8988T (cell line): ENCODE results near the gene SINHCAF.

ENCODE experiments used
- DNase-seq: peaks from one replicate; pipeline ENCODE4 v3.0.0; 2011

The SINHCAF gene

GRCh38 chr12:31331242-31331641 lies 5.3 kb upstream of the SINHCAF start:
- no peak for DNase-seq

- no peak for DNase-seq
Observed at GRCh38 chr12:31326736-31327659, 1.0 kb upstream of the SINHCAF start.

DNA sequence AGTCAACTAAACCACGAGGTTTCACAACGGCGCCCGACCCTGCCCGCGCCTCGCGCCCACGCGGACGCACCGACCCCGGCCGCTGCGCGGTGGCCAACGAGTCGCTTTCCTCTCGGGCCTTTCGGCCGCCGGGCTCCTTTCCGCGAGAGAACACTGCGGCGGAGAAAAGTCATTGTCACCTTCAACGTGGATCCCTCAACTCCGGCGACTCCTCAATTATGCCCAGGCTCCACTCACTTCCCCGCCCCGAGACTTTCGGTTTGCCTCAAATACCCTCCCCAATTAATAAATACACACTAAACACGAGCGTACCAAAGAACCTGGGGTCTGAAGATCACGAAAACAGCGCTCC lies 450 bp downstream of the SINHCAF start:
- DNase-seq: no peak

GRCh38 chr12:31324845-31325523 lies 966 bp downstream of the SINHCAF start:
- peak; percentile 52 for DNase-seq

GRCh38 chr12:31324116-31324844 lies 1.7 kb downstream of the SINHCAF start:
- peak; percentile 41 for DNase-seq

- peak; percentile 35 for DNase-seq
Observed at GRCh38 chr12:31323391-31324115, 2.4 kb downstream of the SINHCAF start.

DNA sequence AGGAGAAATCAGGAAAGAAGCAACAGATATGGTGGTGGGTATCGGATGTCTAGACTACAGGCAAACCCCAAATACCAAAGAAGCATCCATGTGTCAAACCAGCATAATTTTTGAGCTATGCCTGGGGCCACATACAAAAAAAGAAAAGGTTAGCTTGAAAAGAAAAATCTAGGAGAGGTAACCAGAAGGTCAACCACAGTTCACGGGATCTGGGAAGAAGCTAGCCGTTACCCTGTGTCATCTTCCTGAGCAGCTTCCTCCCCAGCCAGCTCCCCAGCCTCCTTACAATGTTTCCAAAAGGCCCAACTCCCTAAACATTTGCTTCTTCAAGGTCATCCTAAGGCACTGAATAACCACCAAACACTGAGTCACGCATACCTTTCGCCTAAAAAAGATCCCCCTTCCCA lies 3.1 kb downstream of the SINHCAF start:
- DNase-seq: peak; percentile 41

- no peak for DNase-seq
Observed at GRCh38 chr12:31321897-31322228, 4.1 kb downstream of the SINHCAF start.

GRCh38 chr12:31321186-31321896 lies 4.6 kb downstream of the SINHCAF start:
- no peak for DNase-seq

- no peak for DNase-seq
Observed at GRCh38 chr12:31318657-31319269, 7.2 kb downstream of the SINHCAF start.

DNA sequence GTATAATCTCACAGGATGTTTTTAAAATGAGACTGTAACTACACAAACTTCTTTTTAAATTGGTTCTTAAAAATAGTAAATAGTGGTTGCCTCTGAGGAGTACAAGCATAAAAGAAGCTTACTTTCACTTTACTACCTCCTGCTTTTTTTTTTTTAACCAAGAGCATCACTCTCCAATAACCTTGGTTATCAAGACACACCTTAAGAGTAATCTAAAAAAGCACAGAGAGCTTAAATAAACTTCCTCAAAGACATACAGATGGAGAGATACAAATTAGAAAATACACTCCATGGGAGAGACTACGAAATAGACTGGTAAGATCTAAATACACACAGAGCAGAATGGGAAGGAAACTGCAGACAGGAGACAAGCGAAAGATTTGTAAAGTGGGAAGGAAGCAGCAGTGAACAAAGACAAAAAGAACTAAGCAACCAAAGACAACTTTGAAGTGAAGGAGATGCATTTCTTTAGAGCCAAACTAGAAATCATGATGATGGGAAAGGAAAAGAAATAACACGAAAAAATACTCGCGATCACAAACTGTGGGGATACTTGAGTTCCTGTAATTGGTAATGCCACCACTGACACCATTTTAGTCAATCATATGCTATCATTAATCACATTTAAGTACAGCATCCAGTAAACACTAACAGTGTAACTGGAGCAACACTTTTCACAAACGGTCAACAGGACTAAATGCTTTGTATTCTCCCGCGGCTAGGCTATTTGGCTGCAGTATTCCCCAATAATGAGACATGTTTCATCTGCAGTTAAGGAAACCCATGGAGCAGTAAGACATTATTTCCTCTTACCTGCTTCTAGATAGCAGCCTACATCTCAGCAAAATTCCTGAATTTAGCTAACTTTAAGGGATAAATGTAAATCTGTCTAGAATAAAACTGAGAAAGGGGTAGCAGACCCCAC lies 8.2 kb downstream of the SINHCAF start:
- no peak for DNase-seq

DNA sequence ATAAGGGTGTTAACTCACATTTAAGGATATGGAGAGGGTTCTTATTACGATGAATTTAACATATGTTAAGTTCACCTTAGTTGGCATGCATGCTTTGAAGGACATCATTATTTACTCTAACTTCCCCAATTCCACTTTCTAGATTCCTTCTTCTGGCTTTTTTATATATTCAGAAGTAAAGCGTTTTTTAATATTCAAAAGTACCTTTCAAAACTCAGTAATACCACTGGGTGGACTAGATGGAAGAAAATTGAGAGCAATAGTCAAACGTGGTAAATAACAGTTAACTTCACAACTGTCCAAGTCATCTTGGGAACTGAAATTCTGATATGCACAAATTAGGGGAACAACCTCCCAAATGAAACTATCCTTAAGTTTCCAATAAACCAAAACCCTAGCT lies 9.1 kb downstream of the SINHCAF start:
- DNase-seq: no peak

GRCh38 chr12:31315784-31316465 lies 10.0 kb downstream of the SINHCAF start:
- no peak for DNase-seq

DNA sequence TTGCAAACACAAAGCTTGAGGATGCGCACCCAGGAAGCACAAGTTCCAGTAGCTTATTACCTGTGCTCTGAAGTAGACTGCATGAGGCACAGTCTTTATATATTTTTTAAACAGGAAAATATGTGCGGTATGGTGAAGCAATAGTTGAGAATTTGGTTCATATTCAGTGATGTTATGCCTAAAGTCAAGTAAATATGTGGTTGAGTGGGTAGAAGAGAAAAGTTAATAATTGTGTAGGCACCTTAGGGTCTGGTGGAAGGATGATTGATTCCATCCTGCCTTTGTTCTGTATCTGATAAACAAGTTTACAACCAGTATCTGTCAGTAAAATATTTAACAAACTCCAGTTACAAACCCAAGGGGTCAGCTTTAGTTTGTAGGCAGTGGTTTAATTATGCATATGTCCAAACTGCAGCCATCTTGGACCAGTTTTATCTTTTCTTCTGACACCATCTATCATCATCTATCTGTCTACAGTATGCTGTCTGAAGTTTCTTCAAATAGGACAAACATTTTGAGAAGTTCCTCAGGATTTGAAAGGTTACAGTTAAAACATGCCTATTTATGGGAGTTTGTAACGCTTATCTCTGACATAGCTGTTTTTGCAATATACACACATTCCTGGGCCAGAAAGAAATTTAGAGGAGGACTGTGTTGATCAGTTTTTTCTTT lies 10.8 kb downstream of the SINHCAF start:
- no peak for DNase-seq

DNA sequence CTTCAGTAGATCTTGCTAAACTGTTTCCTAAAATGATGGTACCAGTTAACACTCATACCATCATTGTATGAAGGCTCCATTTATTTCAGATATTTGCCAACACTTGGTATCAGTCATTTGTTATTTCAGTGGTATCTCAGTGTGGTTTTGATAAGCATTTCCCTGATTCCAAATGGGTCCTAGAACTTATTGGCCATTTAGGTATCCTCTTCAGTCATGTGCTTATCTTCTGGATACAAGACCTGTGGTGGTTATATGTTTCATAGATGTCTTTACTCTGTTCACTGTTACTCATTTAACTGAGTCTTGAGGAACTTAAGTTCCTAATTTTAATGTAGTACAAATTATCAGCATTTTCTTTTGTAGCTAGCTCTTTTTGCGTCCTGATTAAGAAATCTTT lies 13.5 kb downstream of the SINHCAF start:
- no peak for DNase-seq

DNA sequence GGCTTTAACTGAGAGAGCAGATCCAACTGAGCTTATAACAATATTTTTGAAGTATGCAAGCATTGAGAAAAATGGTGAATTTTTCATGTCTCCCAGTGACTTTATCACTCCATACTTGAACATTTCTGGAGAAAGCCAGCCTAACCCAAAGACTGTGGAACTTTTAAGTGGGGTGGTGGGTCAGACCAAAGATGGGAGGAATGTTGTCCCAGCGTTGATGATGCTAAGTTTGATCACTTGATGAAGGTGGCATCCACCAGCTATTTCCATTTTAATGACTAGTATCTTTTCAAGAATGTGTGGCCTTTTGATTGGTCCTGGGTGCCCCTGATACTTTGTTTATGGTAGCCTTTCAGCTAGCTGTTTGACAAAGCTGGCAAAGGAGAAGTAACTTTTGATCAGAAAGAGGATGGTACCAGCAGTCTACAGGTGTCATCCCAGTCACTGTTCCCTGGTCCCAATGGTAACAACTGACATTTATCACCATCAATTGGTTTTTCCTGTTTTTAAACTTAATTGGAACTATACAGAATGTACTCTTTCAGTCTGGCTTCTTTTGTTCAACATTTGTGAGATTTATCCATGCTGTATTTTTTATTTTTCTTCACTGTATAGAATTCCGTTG lies 14.2 kb downstream of the SINHCAF start:
- DNase-seq: no peak

DNA sequence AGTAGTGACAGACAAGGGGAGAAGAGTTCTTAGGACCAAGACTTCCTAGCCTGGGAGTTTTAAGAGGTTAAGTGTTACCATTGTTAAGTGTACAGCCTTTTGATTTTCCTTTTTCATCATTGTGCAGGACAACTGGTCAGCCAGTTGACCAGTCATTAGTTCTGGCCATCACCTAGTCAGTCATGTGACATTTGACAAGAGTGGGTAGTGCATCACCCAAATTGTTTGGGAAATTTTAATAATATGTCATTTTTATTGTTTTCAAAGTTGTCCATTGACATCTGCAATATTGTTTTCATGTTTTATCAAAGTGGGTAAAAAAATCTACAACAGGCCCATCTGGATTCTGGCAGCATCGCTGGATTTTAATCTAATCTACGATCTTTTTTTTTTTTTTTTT lies 15.5 kb downstream of the SINHCAF start:
- no peak for DNase-seq

GRCh38 chr12:31309279-31309678 lies 16.7 kb downstream of the SINHCAF start:
- DNase-seq: no peak

DNA sequence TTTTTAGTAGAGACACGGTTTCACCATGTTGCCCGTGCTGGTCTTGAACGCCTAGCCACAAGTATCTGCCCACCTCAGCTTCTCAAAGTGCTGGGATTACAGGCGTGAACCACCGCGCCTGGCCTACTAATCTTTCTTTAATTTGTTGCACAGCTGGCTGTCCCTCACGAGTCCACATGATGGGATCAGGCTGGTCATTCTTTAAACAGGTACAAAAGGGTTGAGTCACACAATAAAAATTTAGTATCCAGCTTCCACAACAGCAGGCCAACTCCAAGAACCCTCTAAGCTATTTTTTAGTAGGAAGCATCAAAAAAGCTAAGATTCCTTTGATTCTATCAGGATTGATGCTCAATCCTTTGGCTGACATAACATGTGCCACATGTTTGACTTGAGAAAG lies 17.8 kb downstream of the SINHCAF start:
- DNase-seq: no peak
